Fibroblast of skin of back (primary cell): ENCODE measurements around the gene BRSK2.

Experiments used
- DNase-seq: peaks from one replicate; pipeline ENCODE4 v3.0.0-alpha.2; 2013

The BRSK2 gene

GRCh38 chr11:1438261-1438966, 48.7 kb downstream of the BRSK2 start:
- DNase-seq = no peak

- no peak for DNase-seq
Observed at GRCh38 chr11:1438967-1439330, 49.2 kb downstream of the BRSK2 start.

GRCh38 chr11:1439341-1439740, 49.6 kb downstream of the BRSK2 start:
- no peak for DNase-seq

- no peak for DNase-seq
Observed at GRCh38 chr11:1440066-1440465, 50.3 kb downstream of the BRSK2 start.

- DNase-seq = no peak
Observed at GRCh38 chr11:1440496-1440895, 50.8 kb downstream of the BRSK2 start.

- DNase-seq = no peak
Observed at GRCh38 chr11:1442163-1442562, 52.4 kb downstream of the BRSK2 start.

GRCh38 chr11:1442807-1443366, 53.2 kb downstream of the BRSK2 start:
- no peak for DNase-seq

GRCh38 chr11:1443737-1444136, 54.0 kb downstream of the BRSK2 start:
- DNase-seq = no peak

GRCh38 chr11:1444321-1444720, 54.6 kb downstream of the BRSK2 start:
- DNase-seq = no peak

GRCh38 chr11:1444823-1445422, 55.2 kb downstream of the BRSK2 start:
- DNase-seq = no peak

GRCh38 chr11:1445741-1446445, 56.2 kb downstream of the BRSK2 start:
- no peak for DNase-seq

- DNase-seq = no peak
Observed at GRCh38 chr11:1446623-1447022, 56.9 kb downstream of the BRSK2 start.

- no peak for DNase-seq
Observed at GRCh38 chr11:1447845-1448825, 58.4 kb downstream of the BRSK2 start.

GRCh38 chr11:1448882-1449281, 59.1 kb downstream of the BRSK2 start:
- DNase-seq = no peak

- DNase-seq = no peak
Observed at GRCh38 chr11:1449490-1450243, 59.9 kb downstream of the BRSK2 start.

GRCh38 chr11:1450344-1450875, 60.7 kb downstream of the BRSK2 start:
- DNase-seq = no peak

GRCh38 chr11:1450949-1451710, 61.4 kb downstream of the BRSK2 start:
- DNase-seq = no peak

- no peak for DNase-seq
Observed at GRCh38 chr11:1451781-1452470, 62.2 kb downstream of the BRSK2 start.

- DNase-seq = no peak
Observed at GRCh38 chr11:1452744-1453143, 63.0 kb downstream of the BRSK2 start.

GRCh38 chr11:1453611-1454034, 63.9 kb downstream of the BRSK2 start:
- DNase-seq = no peak
